Body of pancreas (tissue), 4 donors: Measurements from ENCODE around the gene ASTN1. TPM values are rescaled to one million over a fixed set of nuclear protein-coding genes. Genes with fewer than 3 reads are reported as not detected.

ENCODE experiments used
- ATAC-seq: fragments of 150-250 bp; one replicate; pipeline ENCODE4 v1.9.1; 2016
- DNase-seq, 4 donors: peaks; one replicate each; pipeline ENCODE4 v3.0.0-alpha.2; 2019
- H3K27ac ChIP-seq, 4 donors: fragments of 200-600 bp; sonication (generic); 1 replicate in 3 of 4; 2 replicates in 1 of 4; pipeline versions ENCODE4 v1.5.1 to v1.6.1; 2016 to 2019; ENCODE audit warnings: mild to moderate bottlenecking in 1 of 4, mixed read lengths in 1 of 4, moderate library complexity in 1 of 4
- H3K27me3 ChIP-seq, 2 donors: fragments of 200-600 bp; sonication (generic); one replicate each; pipeline ENCODE4 v1.6.0; 2016; ENCODE audit warnings: mild to moderate bottlenecking in 1 of 2
- H3K36me3 ChIP-seq, 2 donors: fragments of 200-600 bp; sonication (generic); replicated peaks in 1 of 2; 2 replicates each; pipeline ENCODE4 v1.5.1; 2016; ENCODE audit warnings: low read depth in 2 of 2; ENCODE audit not compliant: insufficient read depth in 1 of 2
- H3K4me1 ChIP-seq: fragments of 200-600 bp; sonication (generic); one replicate; pipeline ENCODE4 v1.6.0; 2016
- H3K4me3 ChIP-seq, 2 donors: fragments of 200-600 bp; sonication (generic); 1 replicate in 1 of 2; 2 replicates in 1 of 2; pipeline ENCODE4 v1.5.1; 2016 to 2019
- H3K9me3 ChIP-seq, 3 donors: fragments of 200-600 bp; sonication (generic); 1 replicate in 2 of 3; 2 replicates in 1 of 3; pipeline ENCODE4 v1.5.1; 2016
- CTCF ChIP-seq, 7 experiments: fragments of 450-650 bp in 4 of 7; fragments of 200-600 bp in 3 of 7; sonication (generic) in 3 of 7; IDR thresholded peaks; one replicate each; pipeline ENCODE4 v1.5.1; 2016 to 2019; ENCODE audit warnings: antibody characterized with exemption in 7 of 7
- POLR2A ChIP-seq, 3 donors: fragments of 450-650 bp; IDR thresholded peaks; one replicate each; pipeline ENCODE4 v1.6.1; 2016; ENCODE audit warnings: antibody characterized with exemption in 3 of 3, mild to moderate bottlenecking in 2 of 3
- WGBS, 2 donors: methylation state at CpG; one replicate each; pipeline ENCODE4 v1.1.5; 2017; 5-methylcytosine and 5-hydroxymethylcytosine counted together
- intact Hi-C: fragments of 100-400 bp; cut with DNase I; formaldehyde crosslinking; loops from one replicate; pipeline ENCODE4 v1.15.1; 2023
- total RNA-seq, 2 donors: library from RNA; depleted of rRNA; stranded (reverse); fragments of >200 nt; gene quantifications; one replicate each; pipeline ENCODE4 v1.1.0, GENCODE V29; 2016

Gene ASTN1
- total RNA-seq, 2 donors from 2014 or later = 0.66 to 0.78 TPM

GRCh38 chr1:177206831-177207355 is 42.4 kb upstream of the ASTN1 start:
- ATAC-seq = no peak
- intact Hi-C loops = no loop called here
- TF ChIP-seq CTCF (IDR thresholded peaks at IDR 0.05) (no peak), POLR2A (IDR thresholded peaks at IDR 0.05) (no peak)
- Histone ChIP-seq H3K4me3 (no peak overlapping the region), H3K27me3 (no peaks in the 10 kb centered on the region), H3K9me3 (no peaks in the 10 kb centered on the region), H3K36me3 (no peaks in the 10 kb centered on the region), H3K4me1 (no peaks in the 10 kb centered on the region), H3K27ac (no peak overlapping the region)
- DNase-seq = no peak

GRCh38 chr1:177200290-177200689 is 35.8 kb upstream of the ASTN1 start:
- WGBS, 2 donors = 65 to 69% methylated on average over 4 of the region's 4 CpGs
- no peak for DNase-seq
- no peak for ATAC-seq
- H3K36me3 ChIP-seq = no peaks in the 10 kb centered on the region
- H3K4me3 ChIP-seq = no peak overlapping the region
- H3K27me3 ChIP-seq = no peaks in the 10 kb centered on the region
- no peak overlapping the region for H3K27ac ChIP-seq
- no peaks in the 10 kb centered on the region for H3K4me1 ChIP-seq
- intact Hi-C loops = no loop called here
- TF ChIP-seq POLR2A (IDR thresholded peaks at IDR 0.05) = no peak
- TF ChIP-seq CTCF (IDR thresholded peaks at IDR 0.05) = no peak
- H3K9me3 ChIP-seq = no peaks in the 10 kb centered on the region

DNA sequence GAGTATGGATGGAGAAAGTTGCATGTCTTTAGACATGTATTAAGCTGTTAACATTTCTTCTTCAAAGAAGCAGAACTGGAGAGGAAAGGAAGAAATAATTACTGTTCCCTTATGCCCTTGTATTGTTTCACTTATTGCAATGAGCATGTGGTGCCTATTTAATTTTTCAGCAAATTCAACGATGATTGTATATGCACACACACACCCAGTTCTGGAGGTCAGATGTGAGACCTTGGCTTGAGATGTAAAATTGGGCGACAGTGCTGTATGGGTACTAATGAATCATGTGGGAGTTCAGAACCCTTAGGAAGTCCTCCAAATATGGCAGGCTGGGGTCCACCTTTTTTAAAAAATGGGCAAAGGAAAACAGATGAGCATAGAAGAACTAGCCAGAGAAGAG is 33.7 kb upstream of the ASTN1 start:
- Histone ChIP-seq H3K9me3 (no peaks in the 10 kb centered on the region), H3K27me3 (no peaks in the 10 kb centered on the region)
- WGBS, 2 donors = 74 to 80% methylated on average over 2 of the region's 2 CpGs

GRCh38 chr1:177190308-177190970 is 25.9 kb upstream of the ASTN1 start:
- no peak for TF ChIP-seq POLR2A (IDR thresholded peaks at IDR 0.05)
- TF ChIP-seq CTCF (IDR thresholded peaks at IDR 0.05) = no peak
- ATAC-seq = no peak
- Histone ChIP-seq H3K27me3 (no peaks in the 10 kb centered on the region), H3K36me3 (no peaks in the 10 kb centered on the region), H3K4me1 (no peaks in the 10 kb centered on the region), H3K27ac (no peak overlapping the region), H3K9me3 (no peaks in the 10 kb centered on the region), H3K4me3 (no peak overlapping the region)
- intact Hi-C loops = no loop called here
- 79 to 81% methylated on average over 3 of the region's 3 CpGs for whole genome bisulfite sequencing, 2 donors
- DNase-seq = no peak

More for the DNA sequence above, 33.7 kb upstream of the ASTN1 start:
- intact Hi-C loops = no loop called here
- ATAC-seq (no peak), DNase-seq (no peak)
- Histone ChIP-seq H3K4me3 (no peak overlapping the region), H3K36me3 (no peaks in the 10 kb centered on the region), H3K27ac (no peak overlapping the region), H3K4me1 (no peaks in the 10 kb centered on the region)
- no peak for TF ChIP-seq CTCF (IDR thresholded peaks at IDR 0.05)
- TF ChIP-seq POLR2A (IDR thresholded peaks at IDR 0.05) = no peak

- Histone ChIP-seq H3K27me3 (no peaks in the 10 kb centered on the region), H3K9me3 (no peaks in the 10 kb centered on the region), H3K4me1 (no peaks in the 10 kb centered on the region), H3K27ac (no peak overlapping the region), H3K4me3 (no peak overlapping the region), H3K36me3 (no peaks in the 10 kb centered on the region)
- no peak for TF ChIP-seq POLR2A (IDR thresholded peaks at IDR 0.05)
- TF ChIP-seq CTCF (IDR thresholded peaks at IDR 0.05) = no peak
- intact Hi-C loops = no loop called here
- 93% methylated on average over 2 of the region's 2 CpGs for WGBS, 2 donors
- ATAC-seq (no peak), DNase-seq (no peak)
Observed at GRCh38 chr1:177186639-177187038, 22.1 kb upstream of the ASTN1 start.
